ENCODE measurements around the gene ZNF784. TPM values are rescaled to one million over a fixed set of nuclear protein-coding genes. Genes with fewer than 3 reads are reported as not detected.
"Not testable (repeated sequence)": the region's sequence is repeated elsewhere in the genome, so short reads cannot be mapped to it uniquely, and the experiment has no call there.

Gene ZNF784
- total RNA-seq, 2 donors from 2014 or later, result 6.9 to 9.6 TPM

- Histone ChIP-seq H3K4me1 (peaks cover 27% of the 10 kb centered on the region), H3K27me3 (no peaks in the 10 kb centered on the region), H3K9me3 (no peaks in the 10 kb centered on the region), H3K36me3 (replicated peaks in 1 of 2; ENCODE audit: insufficient read depth in 1 of 2, low read depth in 2 of 2) (no peaks in the 10 kb centered on the region), H3K27ac (no peak overlapping the region), H3K4me3 (no peak overlapping the region)
- TF ChIP-seq, protein P1, sequence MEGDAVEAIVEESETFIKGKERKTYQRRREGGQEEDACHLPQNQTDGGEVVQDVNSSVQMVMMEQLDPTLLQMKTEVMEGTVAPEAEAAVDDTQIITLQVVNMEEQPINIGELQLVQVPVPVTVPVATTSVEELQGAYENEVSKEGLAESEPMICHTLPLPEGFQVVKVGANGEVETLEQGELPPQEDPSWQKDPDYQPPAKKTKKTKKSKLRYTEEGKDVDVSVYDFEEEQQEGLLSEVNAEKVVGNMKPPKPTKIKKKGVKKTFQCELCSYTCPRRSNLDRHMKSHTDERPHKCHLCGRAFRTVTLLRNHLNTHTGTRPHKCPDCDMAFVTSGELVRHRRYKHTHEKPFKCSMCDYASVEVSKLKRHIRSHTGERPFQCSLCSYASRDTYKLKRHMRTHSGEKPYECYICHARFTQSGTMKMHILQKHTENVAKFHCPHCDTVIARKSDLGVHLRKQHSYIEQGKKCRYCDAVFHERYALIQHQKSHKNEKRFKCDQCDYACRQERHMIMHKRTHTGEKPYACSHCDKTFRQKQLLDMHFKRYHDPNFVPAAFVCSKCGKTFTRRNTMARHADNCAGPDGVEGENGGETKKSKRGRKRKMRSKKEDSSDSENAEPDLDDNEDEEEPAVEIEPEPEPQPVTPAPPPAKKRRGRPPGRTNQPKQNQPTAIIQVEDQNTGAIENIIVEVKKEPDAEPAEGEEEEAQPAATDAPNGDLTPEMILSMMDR (IDR thresholded peaks at IDR 0.05), result no peak
- no peak for DNase-seq
- ATAC-seq, result no peak
- intact Hi-C loops (cut with DNase I), result no loop called here
- WGBS, 2 donors, result 91 to 93% methylated on average over 45 to 75 of the region's 90 CpGs
Observed at GRCh38 chr19:55578761-55579747, 45.3 kb downstream of the ZNF784 start.

GRCh38 chr19:55578031-55578760 is 46.2 kb downstream of the ZNF784 start:
- H3K27ac ChIP-seq, result no peak overlapping the region
- H3K4me3 ChIP-seq, result no peak overlapping the region
- ATAC-seq (no peak), DNase-seq (no peak)
- H3K9me3 ChIP-seq, result no peaks in the 10 kb centered on the region
- peaks cover 27% of the 10 kb centered on the region for H3K4me1 ChIP-seq
- intact Hi-C loops (cut with DNase I), result no loop called here
- no peaks in the 10 kb centered on the region for H3K27me3 ChIP-seq
- H3K36me3 ChIP-seq (replicated peaks in 1 of 2; ENCODE audit: insufficient read depth in 1 of 2, low read depth in 2 of 2), result no peaks in the 10 kb centered on the region
- 95 to 98% methylated on average over 30 to 77 of the region's 83 CpGs for WGBS, 2 donors
- no peak for TF ChIP-seq POLR2A (IDR thresholded peaks at IDR 0.05)
- TF ChIP-seq, protein P1 (IDR thresholded peaks at IDR 0.05), result no peak

DNA sequence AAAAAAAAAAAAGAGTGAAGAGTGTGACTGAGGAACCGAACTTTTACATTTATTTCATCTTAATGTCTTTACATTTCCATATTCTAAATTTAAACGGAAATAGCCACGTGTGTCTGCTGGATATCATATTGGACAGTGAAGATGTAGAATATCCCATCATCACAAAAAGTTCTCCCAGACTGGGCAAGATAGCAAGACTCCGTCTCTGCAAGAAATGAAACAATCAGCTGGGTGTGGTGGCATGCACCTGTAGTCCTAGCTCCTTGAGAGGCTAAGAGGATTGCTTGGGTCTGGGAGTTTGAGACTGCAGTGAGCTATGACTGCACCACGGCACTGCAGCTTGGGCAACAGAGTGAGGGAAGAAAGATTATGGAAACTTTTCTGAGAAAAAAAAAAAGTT is 47.6 kb downstream of the ZNF784 start:
- intact Hi-C loops (cut with DNase I), result no loop called here
- ATAC-seq, result no peak
- no peak for DNase-seq
- H3K27me3 ChIP-seq, result no peaks in the 10 kb centered on the region
- no peaks in the 10 kb centered on the region for H3K9me3 ChIP-seq
- H3K4me1 ChIP-seq, result peaks cover 18% of the 10 kb centered on the region
- H3K4me3 ChIP-seq, result no peak overlapping the region
- WGBS, 2 donors, result 81 to 85% methylated on average over 5 of the region's 5 CpGs
- no peak for TF ChIP-seq POLR2A (IDR thresholded peaks at IDR 0.05)
- TF ChIP-seq, protein P1 (IDR thresholded peaks at IDR 0.05), result no peak
- H3K27ac ChIP-seq, result no peak overlapping the region
- H3K36me3 ChIP-seq (replicated peaks in 1 of 2; ENCODE audit: insufficient read depth in 1 of 2, low read depth in 2 of 2), result no peaks in the 10 kb centered on the region

DNA sequence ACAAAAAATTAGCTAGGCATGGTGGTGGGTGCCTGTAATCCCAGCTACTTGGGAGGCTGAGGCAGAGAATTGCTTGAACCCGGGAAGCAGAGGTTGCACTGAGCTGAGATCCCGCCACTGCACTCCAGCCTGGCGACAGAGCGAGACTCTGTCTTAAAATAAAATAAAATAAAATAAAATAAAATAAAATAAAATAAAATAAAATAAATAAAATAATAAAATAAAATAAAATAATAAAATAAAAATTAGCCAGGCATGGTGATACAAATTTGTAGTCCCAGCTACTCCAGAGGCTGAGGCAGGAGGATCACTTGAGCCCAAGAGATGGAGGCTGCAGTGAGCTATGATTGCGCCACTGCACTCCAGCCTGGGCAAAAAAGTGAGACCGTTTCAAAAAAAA is 50.4 kb downstream of the ZNF784 start:
- H3K4me3 ChIP-seq; H3K4me1 ChIP-seq; DNase-seq; ATAC-seq; H3K27me3 ChIP-seq; H3K27ac ChIP-seq; intact Hi-C loops (cut with DNase I); H3K36me3 ChIP-seq (replicated peaks in 1 of 2; ENCODE audit: insufficient read depth in 1 of 2, low read depth in 2 of 2); H3K9me3 ChIP-seq: not testable (repeated sequence)
- WGBS, 2 donors, result 78 to 82% methylated on average over 6 of the region's 6 CpGs

Other genes starting within 250 kb of the ZNF784 start
- not detected for gene TMEM190, start 247.7 kb downstream of the ZNF784 start, total RNA-seq
- gene TMEM238, start 240.3 kb downstream of the ZNF784 start, total RNA-seq, result 10 to 100 TPM; 12.5 to 53.4 TPM
- 100 to 1,000 TPM; 113 to 268 TPM for gene RPL28, start 238.6 kb downstream of the ZNF784 start, total RNA-seq
- gene UBE2S, start 216.8 kb downstream of the ZNF784 start, total RNA-seq, result 1 to 10 TPM; 6.5 to 7.9 TPM
- not detected for gene SHISA7, start 181.3 kb downstream of the ZNF784 start, total RNA-seq
- 10 to 100 TPM; 38.4 to 75.8 TPM for gene ISOC2, start 162.9 kb downstream of the ZNF784 start, total RNA-seq
- gene C19orf85, start 159.8 kb downstream of the ZNF784 start, total RNA-seq, result not detected
- gene ZNF628, start 147.9 kb downstream of the ZNF784 start, total RNA-seq, result 1 to 10 TPM; 3.4 to 8.2 TPM
- gene NAT14, start 139.4 kb downstream of the ZNF784 start, total RNA-seq, result 1 to 10 TPM; 4.2 to 8.2 TPM
- 1 to 10 TPM; 2.6 to 3.3 TPM for gene SSC5D, start 136.1 kb downstream of the ZNF784 start, total RNA-seq
- not detected for gene SBK2, start 87.4 kb downstream of the ZNF784 start, total RNA-seq
- not detected for gene SBK3, start 79.0 kb downstream of the ZNF784 start, total RNA-seq
- gene ZNF579, start 43.7 kb downstream of the ZNF784 start, total RNA-seq, result 1 to 10 TPM; 3.3 to 6.2 TPM
- 10 to 100 TPM in 1 of 2 donors, 1 to 10 TPM in 1; 5.7 to 13.5 TPM for gene FIZ1, start 25.0 kb downstream of the ZNF784 start, total RNA-seq
- 10 to 100 TPM; 29.7 to 45.4 TPM for gene ZNF524, start 24.3 kb downstream of the ZNF784 start, total RNA-seq
- gene ZNF865, start 18.9 kb downstream of the ZNF784 start, total RNA-seq, result 10 to 100 TPM in 1 of 2 donors, 1 to 10 TPM in 1; 6.5 to 14.8 TPM
- gene ZNF580, start 16.4 kb upstream of the ZNF784 start, total RNA-seq, result 10 to 100 TPM; 29.7 to 36.1 TPM
- gene ZNF581, start 19.1 kb upstream of the ZNF784 start, total RNA-seq, result 10 to 100 TPM; 16.8 to 20.2 TPM
- gene CCDC106, start 23.6 kb upstream of the ZNF784 start, total RNA-seq, result 10 to 100 TPM in 1 of 2 donors, 1 to 10 TPM in 1; 5.9 to 15.0 TPM
- 100 to 1,000 TPM in 1 of 2 donors, 10 to 100 TPM in 1; 53.4 to 106 TPM for gene U2AF2, start 30.5 kb upstream of the ZNF784 start, total RNA-seq
- 10 to 100 TPM; 52.1 to 52.4 TPM for gene EPN1, start 50.7 kb upstream of the ZNF784 start, total RNA-seq
- not detected for gene NLRP9, start 113.8 kb upstream of the ZNF784 start, total RNA-seq
- gene RFPL4A, start 134.5 kb upstream of the ZNF784 start, total RNA-seq, result not detected
- 1 to 10 TPM in 1 of 2 donors, not detected in 1; 2.3 TPM for gene RFPL4AL1, start 144.6 kb upstream of the ZNF784 start, total RNA-seq
- gene NLRP11, start 207.4 kb upstream of the ZNF784 start, total RNA-seq, result not detected
- gene NLRP4, start 212.0 kb upstream of the ZNF784 start, total RNA-seq, result not detected